GM12891 (cell line): ENCODE results near the gene RGS10.

ENCODE experiments used
- POLR2A ChIP-seq: IDR thresholded peaks from 2 replicates; pipeline ENCODE4 v1.6.1; 2011; ENCODE audit warnings: low read depth, low read length, control low read depth
- TAF1 ChIP-seq: IDR thresholded peaks from 2 replicates; pipeline ENCODE4 v1.6.1; 2011; ENCODE audit warnings: low read depth, low read length, control low read depth

DNA sequence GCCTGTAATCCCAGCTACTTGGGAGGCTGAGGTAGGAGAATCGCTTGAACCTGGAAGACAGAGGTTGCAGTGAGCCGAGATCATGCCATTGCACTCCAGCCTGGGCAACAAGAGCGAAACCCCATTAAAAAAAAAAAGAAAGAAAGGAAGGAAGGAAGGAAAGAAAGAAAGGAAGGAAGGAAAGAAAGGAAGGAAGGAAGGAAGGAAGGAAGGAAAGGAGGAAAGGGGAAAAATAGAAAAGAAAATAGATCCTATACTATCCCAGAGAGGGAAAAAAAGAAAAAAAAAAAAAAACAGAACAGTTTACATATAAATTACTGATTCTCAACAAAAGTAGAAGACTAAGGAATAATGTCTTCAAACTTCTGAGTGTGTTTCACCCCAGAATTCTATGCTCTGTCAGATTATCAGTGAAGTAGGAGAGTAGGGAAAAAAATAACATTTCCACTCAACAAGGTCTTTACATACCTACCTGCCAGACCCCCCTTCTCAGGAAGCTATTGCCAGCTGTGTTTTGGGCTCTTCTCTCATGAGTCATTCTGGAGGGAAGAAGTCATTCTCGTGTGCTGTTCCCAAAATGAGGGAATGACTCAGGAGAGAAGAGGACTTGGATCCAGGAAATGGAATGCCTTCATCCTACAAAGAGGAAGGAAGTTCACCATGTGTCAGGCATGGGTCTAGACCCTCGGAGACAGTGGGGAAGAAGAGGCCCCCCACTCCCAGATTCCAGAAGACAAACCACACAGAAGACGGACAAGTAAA lies 20.9 kb downstream of the RGS10 start:
- no peak for TF ChIP-seq TAF1
- TF ChIP-seq POLR2A = no peak
